Lower leg skin (tissue), 3 donors: ENCODE results near the gene CAMKK1.

Experiments used
- POLR2A ChIP-seq, 2 donors: fragments of 450-650 bp; IDR thresholded peaks; one replicate each; pipeline ENCODE4 v1.6.1; 2016 to 2017; ENCODE audit warnings: antibody characterized with exemption in 2 of 2, mild to moderate bottlenecking in 1 of 2, moderate library complexity in 1 of 2
- TF ChIP-seq, protein P1 (sequence below), 3 donors: fragments of 450-650 bp; IDR thresholded peaks; one replicate each; pipeline ENCODE4 v1.5.1; 2016; ENCODE audit warnings: antibody characterized with exemption in 3 of 3, mild to moderate bottlenecking in 3 of 3, moderate library complexity in 2 of 3

DNA sequence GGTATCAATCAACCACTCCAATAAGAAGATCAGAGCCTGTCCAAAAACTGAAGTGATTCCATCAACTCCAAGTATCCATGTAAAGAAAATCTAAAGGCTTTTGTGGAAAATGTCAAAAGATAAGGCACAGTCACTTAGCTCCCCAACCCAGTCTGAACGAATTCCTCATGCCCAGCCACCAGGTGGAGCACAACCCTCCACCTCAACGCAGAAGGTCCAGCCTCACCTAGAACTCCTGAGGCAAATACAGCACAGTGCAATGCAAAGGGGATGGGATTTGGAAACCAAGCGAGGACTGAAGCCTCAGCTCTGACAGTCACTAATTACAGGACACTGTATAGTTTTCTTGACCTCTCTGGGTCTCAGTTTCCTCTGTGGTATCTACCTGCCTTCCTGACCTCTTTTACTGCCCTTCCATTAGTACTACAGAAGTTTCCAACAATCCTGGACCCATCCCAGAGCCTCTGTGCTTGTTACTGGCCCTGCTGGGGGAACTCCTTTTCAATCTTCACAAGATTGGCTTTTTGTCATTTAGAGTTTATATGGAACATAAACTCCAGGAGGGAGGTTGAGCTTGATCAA lies 48.8 kb downstream of the CAMKK1 start:
- TF ChIP-seq POLR2A (IDR thresholded peaks at IDR 0.05) = no peak
- TF ChIP-seq, protein P1, sequence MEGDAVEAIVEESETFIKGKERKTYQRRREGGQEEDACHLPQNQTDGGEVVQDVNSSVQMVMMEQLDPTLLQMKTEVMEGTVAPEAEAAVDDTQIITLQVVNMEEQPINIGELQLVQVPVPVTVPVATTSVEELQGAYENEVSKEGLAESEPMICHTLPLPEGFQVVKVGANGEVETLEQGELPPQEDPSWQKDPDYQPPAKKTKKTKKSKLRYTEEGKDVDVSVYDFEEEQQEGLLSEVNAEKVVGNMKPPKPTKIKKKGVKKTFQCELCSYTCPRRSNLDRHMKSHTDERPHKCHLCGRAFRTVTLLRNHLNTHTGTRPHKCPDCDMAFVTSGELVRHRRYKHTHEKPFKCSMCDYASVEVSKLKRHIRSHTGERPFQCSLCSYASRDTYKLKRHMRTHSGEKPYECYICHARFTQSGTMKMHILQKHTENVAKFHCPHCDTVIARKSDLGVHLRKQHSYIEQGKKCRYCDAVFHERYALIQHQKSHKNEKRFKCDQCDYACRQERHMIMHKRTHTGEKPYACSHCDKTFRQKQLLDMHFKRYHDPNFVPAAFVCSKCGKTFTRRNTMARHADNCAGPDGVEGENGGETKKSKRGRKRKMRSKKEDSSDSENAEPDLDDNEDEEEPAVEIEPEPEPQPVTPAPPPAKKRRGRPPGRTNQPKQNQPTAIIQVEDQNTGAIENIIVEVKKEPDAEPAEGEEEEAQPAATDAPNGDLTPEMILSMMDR (IDR thresholded peaks at IDR 0.05) = no peak
